ENCODE measurements around the gene SDCCAG8. TPM values are rescaled to one million over a fixed set of nuclear protein-coding genes. Genes with fewer than 3 reads are reported as not detected.

SDCCAG8 gene
- total RNA-seq, 1 experiment from 2014 or later = 14.0 TPM

GRCh38 chr1:243494741-243495431, 239.0 kb downstream of the SDCCAG8 start:
- no TSS peak for BruUV-seq (replicated peaks)
- H3K9me3 ChIP-seq (ENCODE audit: control insufficient read depth, insufficient read depth, low read depth, low read length) = no peaks in the 10 kb centered on the region
- no peak for ATAC-seq
- H3K27me3 ChIP-seq (ENCODE audit: control insufficient read depth, insufficient read depth, low read length) = no peaks in the 10 kb centered on the region
- in situ Hi-C loops (cut with HindIII; ENCODE audit: low pct_unique_long_range_greater_than_20kb, low sequenced_read_pairs) (no loop called here), intact Hi-C loops (cut with micrococcal nuclease; ENCODE audit: unreplicated experiment) (no loop called here)
- no peak overlapping the region for H3K27ac ChIP-seq (ENCODE audit: low read length)
- H3K36me3 ChIP-seq (ENCODE audit: control insufficient read depth, insufficient read depth, low read length) = no peaks in the 10 kb centered on the region
- POLR2A ChIA-PET = no interaction called here
- no peak for DNase-seq (ENCODE audit: low read depth, low spot score)
- no peaks in the 10 kb centered on the region for H3K4me1 ChIP-seq (ENCODE audit: control insufficient read depth, insufficient read depth, low read length)
- CTCF ChIA-PET = no interaction called here
- H3K4me3 ChIP-seq (ENCODE audit: low read depth in 2 of 2, low read length in 2 of 2) = no peak overlapping the region
- TF ChIP-seq TCF7L2 (IDR thresholded peaks at IDR 0.05; ENCODE audit: low read depth, low read length) = no peak
- TF ChIP-seq, protein P1, sequence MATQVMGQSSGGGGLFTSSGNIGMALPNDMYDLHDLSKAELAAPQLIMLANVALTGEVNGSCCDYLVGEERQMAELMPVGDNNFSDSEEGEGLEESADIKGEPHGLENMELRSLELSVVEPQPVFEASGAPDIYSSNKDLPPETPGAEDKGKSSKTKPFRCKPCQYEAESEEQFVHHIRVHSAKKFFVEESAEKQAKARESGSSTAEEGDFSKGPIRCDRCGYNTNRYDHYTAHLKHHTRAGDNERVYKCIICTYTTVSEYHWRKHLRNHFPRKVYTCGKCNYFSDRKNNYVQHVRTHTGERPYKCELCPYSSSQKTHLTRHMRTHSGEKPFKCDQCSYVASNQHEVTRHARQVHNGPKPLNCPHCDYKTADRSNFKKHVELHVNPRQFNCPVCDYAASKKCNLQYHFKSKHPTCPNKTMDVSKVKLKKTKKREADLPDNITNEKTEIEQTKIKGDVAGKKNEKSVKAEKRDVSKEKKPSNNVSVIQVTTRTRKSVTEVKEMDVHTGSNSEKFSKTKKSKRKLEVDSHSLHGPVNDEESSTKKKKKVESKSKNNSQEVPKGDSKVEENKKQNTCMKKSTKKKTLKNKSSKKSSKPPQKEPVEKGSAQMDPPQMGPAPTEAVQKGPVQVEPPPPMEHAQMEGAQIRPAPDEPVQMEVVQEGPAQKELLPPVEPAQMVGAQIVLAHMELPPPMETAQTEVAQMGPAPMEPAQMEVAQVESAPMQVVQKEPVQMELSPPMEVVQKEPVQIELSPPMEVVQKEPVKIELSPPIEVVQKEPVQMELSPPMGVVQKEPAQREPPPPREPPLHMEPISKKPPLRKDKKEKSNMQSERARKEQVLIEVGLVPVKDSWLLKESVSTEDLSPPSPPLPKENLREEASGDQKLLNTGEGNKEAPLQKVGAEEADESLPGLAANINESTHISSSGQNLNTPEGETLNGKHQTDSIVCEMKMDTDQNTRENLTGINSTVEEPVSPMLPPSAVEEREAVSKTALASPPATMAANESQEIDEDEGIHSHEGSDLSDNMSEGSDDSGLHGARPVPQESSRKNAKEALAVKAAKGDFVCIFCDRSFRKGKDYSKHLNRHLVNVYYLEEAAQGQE (IDR thresholded peaks at IDR 0.05; ENCODE audit: insufficient read depth in 1 of 2, low read depth in 2 of 2, low read length in 1 of 2) = no peak
- TF ChIP-seq CTCF (IDR thresholded peaks at IDR 0.05) = no peak
- TF ChIP-seq SIN3A (IDR thresholded peaks at IDR 0.05; ENCODE audit: borderline replicate concordance, insufficient read depth, low read depth, low read length) = no peak
- TF ChIP-seq POLR2AphosphoS5 (IDR thresholded peaks at IDR 0.05; ENCODE audit: low read depth, low read length) = no peak

DNA sequence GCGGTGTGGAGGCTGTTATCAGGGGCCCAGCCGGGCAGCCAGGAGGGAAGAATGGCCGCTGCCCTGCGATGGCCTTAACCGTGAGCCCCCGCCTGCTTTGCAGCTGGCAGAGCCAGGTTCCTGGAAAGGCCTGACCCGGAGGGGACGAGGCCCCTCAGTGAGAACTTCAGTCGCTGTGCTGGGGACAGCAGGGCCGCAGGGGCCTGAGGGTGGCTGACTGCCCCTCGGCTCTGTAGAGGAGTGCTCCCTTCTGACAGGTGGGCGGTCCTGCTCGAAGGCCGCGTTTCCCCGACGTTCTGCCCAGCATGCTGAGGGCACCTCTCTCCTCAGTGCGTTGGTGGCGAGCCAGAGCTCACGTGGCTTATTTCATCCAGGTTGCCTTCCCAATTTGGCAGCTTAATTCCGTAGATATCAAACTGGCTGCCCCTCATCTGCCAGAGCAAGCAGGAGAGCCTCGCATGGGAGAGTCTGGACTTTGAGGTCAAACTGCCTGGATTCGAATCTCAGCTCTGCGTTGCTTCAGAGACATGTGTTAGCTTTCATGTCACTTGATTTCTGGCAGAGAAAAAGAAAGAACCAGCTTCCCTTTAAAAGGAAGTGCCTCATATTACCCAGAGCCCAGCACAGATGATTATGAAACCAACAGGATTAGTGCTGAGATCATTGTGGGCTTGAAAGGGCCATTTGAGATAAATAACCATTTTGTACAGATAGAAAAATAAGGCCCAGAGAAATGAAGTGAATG, 239.8 kb downstream of the SDCCAG8 start:
- POLR2A ChIA-PET = no interaction called here
- Histone ChIP-seq H3K9me3 (ENCODE audit: control insufficient read depth, insufficient read depth, low read depth, low read length) (no peaks in the 10 kb centered on the region), H3K36me3 (ENCODE audit: control insufficient read depth, insufficient read depth, low read length) (no peaks in the 10 kb centered on the region), H3K4me1 (ENCODE audit: control insufficient read depth, insufficient read depth, low read length) (no peaks in the 10 kb centered on the region), H3K4me3 (ENCODE audit: low read depth in 2 of 2, low read length in 2 of 2) (no peak overlapping the region), H3K27me3 (ENCODE audit: control insufficient read depth, insufficient read depth, low read length) (no peaks in the 10 kb centered on the region), H3K27ac (ENCODE audit: low read length) (no peak overlapping the region)
- intact Hi-C loops (cut with micrococcal nuclease; ENCODE audit: unreplicated experiment) = no loop called here
- ATAC-seq (no peak), DNase-seq (ENCODE audit: low read depth, low spot score) (no peak)
- in situ Hi-C loops (cut with HindIII; ENCODE audit: low pct_unique_long_range_greater_than_20kb, low sequenced_read_pairs) = no loop called here
- BruUV-seq (replicated peaks) = no TSS peak
- no peak for TF ChIP-seq TCF7L2 (IDR thresholded peaks at IDR 0.05; ENCODE audit: low read depth, low read length)
- TF ChIP-seq SIN3A (IDR thresholded peaks at IDR 0.05; ENCODE audit: borderline replicate concordance, insufficient read depth, low read depth, low read length) = no peak
- TF ChIP-seq CTCF (IDR thresholded peaks at IDR 0.05) = no peak
- TF ChIP-seq, protein P1 (IDR thresholded peaks at IDR 0.05; ENCODE audit: insufficient read depth in 1 of 2, low read depth in 2 of 2, low read length in 1 of 2) = no peak
- TF ChIP-seq POLR2AphosphoS5 (IDR thresholded peaks at IDR 0.05; ENCODE audit: low read depth, low read length) = no peak
- CTCF ChIA-PET = no interaction called here
